ENCODE measurements around the gene AARS1.
A peak's percentile ranks its signal among the peaks of the same experiment; 100 is the strongest.
"Not testable (repeated sequence)": the region's sequence is repeated elsewhere in the genome, so short reads cannot be mapped to it uniquely, and the experiment has no call there.

The AARS1 gene

DNA sequence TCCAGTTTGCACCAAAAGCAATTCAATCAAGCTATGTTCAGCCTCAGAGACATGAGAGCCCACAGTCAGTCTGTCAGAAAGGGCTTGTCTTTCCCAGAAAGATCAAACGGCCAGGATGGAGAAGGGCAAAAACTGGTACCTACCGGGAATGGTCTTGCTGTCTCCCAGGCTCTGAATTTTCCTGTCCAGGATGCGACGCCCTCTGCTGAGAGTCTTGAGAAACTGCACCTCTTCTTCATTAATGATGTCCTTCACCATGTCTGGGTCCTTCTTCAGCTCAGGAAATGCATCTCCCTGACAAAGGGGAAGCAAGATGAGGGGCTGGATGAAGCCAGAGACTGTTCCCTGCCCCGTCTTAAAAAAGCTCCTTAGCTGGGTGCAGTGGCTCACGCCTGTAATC lies 21.8 kb downstream of the AARS1 start:
- TF ChIP-seq, protein P1, sequence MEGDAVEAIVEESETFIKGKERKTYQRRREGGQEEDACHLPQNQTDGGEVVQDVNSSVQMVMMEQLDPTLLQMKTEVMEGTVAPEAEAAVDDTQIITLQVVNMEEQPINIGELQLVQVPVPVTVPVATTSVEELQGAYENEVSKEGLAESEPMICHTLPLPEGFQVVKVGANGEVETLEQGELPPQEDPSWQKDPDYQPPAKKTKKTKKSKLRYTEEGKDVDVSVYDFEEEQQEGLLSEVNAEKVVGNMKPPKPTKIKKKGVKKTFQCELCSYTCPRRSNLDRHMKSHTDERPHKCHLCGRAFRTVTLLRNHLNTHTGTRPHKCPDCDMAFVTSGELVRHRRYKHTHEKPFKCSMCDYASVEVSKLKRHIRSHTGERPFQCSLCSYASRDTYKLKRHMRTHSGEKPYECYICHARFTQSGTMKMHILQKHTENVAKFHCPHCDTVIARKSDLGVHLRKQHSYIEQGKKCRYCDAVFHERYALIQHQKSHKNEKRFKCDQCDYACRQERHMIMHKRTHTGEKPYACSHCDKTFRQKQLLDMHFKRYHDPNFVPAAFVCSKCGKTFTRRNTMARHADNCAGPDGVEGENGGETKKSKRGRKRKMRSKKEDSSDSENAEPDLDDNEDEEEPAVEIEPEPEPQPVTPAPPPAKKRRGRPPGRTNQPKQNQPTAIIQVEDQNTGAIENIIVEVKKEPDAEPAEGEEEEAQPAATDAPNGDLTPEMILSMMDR (IDR thresholded peaks at IDR 0.05; ENCODE audit: control insufficient read depth, extremely low read depth, insufficient read depth) = peak; percentile 51
- no peak overlapping the region for H3K4me3 ChIP-seq (ENCODE audit: low read depth, low read length)
- DNase-seq (ENCODE audit: low read depth) = no peak

DNA sequence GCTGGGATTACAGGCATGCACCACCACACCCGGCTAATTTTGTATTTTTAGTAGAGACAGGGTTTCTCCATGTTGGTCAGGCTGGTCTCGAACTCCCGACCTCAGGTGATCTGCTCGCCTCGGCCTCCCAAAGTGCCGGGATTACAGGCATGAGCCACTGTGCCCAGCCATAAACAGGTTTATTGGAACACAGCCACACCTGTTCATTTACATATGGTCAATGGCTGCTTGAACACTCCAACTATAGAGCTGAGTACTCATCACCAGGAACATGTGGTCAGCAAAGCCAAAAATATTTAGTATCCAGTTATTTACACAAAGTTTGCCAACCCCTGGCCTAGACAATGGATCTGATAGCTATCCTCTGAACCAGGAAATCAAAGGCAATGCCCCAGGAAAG lies 29.4 kb downstream of the AARS1 start:
- not testable (repeated sequence) for H3K4me3 ChIP-seq (ENCODE audit: low read depth, low read length)

DNA sequence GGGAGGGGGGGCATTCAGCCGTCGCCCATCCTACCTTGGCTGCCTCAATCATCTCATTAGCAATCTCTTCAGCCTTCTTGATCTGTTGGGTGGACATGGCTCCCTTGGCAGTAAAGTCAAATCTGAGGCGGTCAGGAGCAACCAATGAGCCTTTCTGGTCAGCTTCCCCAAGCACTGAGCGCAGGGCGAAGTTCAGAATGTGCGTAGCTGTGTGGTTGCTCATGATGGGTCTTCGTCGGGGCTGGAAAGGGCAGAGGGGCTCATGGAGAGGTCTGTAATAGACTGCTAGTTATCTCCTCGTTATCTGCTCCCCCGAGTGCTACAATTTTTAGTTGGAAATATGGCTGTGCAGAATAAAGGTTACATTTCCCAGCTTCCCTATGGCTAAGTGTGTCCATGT lies 30.4 kb downstream of the AARS1 start:
- no peak overlapping the region for H3K4me3 ChIP-seq (ENCODE audit: low read depth, low read length)
- TF ChIP-seq, protein P1 (IDR thresholded peaks at IDR 0.05; ENCODE audit: control insufficient read depth, extremely low read depth, insufficient read depth) = no peak
- no peak for DNase-seq (ENCODE audit: low read depth)

More for the DNA sequence above, 29.4 kb downstream of the AARS1 start:
- not testable (repeated sequence) for DNase-seq (ENCODE audit: low read depth)

DNA sequence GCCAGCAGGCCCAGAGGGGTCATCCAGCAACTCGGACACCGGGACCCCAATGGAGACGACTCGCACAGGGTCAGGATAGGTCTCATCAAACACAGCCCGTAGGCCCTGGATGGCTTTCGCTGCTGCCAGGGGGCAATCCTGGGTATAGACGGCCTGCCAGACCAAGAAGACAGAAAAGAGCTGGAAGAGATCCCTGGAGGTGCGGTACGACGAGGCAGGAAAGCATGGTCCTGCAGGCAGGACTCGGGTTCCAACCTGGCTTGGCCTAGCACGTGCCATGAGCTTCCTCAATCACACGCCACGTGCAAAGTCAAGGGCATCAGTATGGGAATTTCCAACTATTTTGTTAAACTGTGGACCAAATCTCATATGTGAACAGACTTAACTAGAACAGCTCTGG lies 31.2 kb downstream of the AARS1 start:
- no peak overlapping the region for H3K4me3 ChIP-seq (ENCODE audit: low read depth, low read length)
- TF ChIP-seq, protein P1 (IDR thresholded peaks at IDR 0.05; ENCODE audit: control insufficient read depth, extremely low read depth, insufficient read depth) = no peak
- DNase-seq (ENCODE audit: low read depth) = no peak

DNA sequence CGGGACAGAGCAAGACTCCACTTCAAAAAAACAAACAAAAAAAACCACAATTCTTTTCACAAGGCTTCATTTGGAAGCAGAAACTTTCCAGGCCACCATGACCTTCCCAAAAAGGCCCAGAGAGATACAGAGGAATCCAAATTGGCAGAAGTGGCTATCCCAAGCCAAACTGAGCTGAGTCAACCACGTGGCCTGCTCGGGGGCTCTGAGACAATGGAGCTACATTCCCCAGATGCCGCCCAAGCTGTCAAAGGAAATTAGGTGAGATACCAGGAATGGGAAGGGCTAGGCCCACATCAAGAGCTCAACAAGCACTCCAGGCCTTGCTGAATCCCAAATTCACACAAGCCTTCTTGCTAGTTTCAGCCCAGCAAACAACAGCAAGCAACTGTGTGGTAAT lies 31.9 kb downstream of the AARS1 start:
- TF ChIP-seq, protein P1 (IDR thresholded peaks at IDR 0.05; ENCODE audit: control insufficient read depth, extremely low read depth, insufficient read depth) = no peak
- no peak for DNase-seq (ENCODE audit: low read depth)
- H3K4me3 ChIP-seq (ENCODE audit: low read depth, low read length) = no peak overlapping the region

DNA sequence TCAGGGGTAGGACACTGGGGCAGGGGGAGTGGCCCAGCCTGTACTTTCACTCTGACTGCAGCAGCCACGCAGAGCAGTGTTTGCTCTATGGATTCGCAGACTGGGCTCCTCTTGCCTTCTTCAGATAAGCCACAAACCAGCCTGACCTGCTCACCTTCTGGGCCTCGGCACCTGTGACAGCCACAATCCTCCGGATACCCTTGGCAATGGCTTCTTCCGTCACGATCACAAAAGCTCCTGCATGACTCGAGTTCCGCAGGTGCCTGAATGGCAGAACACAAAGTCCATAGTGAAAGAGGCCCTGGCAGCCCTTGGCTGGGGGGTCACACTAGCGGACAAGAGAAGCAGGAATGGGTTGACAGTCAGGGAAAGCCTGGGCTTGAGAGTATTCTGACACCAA lies 33.7 kb downstream of the AARS1 start:
- no peak overlapping the region for H3K4me3 ChIP-seq (ENCODE audit: low read depth, low read length)
- TF ChIP-seq, protein P1 (IDR thresholded peaks at IDR 0.05; ENCODE audit: control insufficient read depth, extremely low read depth, insufficient read depth) = no peak
- no peak for DNase-seq (ENCODE audit: low read depth)

DNA sequence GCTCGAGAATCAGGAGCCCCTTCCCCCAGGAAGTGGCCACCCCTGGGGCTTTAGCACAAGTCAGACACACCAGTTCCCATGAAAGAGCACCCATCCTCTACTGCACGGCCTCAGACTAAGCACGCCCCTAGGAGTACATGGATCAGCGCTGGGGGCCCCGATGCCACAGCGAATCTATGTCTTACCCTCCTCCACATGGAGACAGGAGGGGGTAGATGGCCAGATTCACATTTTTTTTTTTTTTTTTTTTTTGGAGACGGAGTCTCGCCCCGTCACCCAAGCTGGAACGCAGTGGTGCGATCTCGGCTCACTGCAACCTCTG lies 34.4 kb downstream of the AARS1 start:
- TF ChIP-seq, protein P1 (IDR thresholded peaks at IDR 0.05; ENCODE audit: control insufficient read depth, extremely low read depth, insufficient read depth) = no peak
- no peak overlapping the region for H3K4me3 ChIP-seq (ENCODE audit: low read depth, low read length)
- no peak for DNase-seq (ENCODE audit: low read depth)

Data from LNCaP clone FGC (cell line).